HG02798 (cell line): ENCODE data around the gene PIF1.
"Not testable (repeated sequence)": the region's sequence is repeated elsewhere in the genome, so short reads cannot be mapped to it uniquely, and the experiment has no call there.

Experiments used
- ATAC-seq: cut with Tn5 transposase; IDR thresholded peaks from one replicate; pipeline ENCODE4 v1.9.1; 2021; ENCODE audit warnings: mild to moderate bottlenecking; ENCODE audit not compliant: unreplicated experiment, poor library complexity

PIF1 gene

DNA sequence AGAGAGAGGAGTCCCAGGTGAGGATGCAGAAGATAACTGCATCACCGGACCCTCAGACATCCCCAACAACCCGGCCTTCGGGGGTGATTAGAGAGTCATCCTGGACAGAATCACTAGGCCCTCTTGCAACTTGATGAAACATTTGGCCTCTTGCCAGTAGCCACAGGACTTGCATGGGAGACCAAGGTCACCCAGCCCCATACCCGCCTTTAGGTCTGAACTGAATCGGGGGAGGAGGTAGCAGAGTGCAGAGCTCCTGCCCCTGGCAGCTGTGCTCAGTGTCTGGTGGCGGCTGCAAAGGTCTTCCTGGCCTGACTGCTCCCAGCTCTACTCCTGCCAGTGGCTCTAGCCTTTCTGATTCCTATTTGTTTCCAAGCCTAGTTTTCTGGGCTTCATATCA, 12.4 kb downstream of the PIF1 start:
- no peak for ATAC-seq

DNA sequence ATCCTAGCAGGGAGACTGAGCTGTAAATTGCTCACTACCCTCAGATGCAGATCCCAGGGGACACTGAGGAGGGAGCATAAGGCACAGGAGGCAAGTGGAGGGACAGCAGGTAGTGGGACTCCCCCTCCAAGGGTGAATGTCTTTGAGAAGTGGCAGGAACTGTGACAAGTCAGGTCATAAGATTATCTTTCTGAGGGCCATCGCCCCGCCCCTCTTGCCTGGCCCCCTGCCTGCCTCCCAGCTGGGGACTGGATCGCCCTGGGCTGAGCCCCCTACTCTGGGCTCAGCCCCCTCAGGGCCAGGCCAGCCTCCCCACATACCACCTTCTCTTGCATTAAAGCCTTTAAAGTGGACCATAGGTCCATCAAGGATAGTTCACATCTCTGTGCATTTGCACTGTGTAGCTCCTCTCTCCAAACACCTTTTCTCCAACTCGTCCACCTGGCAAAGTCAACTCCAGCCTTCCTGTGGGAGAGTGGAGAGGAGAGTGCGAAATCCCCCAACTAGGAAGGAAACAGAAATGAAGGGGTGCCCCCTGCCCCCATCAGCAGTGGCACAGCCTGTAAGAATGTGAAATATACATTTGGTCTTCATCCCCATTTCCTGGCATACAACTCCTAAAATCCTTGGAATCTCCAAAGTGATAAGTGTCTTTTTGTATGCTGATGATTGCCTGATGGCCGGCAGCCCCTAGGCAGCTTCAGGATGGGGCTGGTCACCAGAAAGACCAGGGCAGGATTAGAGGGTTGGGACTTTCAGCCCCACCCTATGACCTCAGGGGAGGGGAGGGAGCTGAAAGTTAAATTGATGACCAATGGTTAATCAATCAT, 14.7 kb downstream of the PIF1 start:
- no peak for ATAC-seq

DNA sequence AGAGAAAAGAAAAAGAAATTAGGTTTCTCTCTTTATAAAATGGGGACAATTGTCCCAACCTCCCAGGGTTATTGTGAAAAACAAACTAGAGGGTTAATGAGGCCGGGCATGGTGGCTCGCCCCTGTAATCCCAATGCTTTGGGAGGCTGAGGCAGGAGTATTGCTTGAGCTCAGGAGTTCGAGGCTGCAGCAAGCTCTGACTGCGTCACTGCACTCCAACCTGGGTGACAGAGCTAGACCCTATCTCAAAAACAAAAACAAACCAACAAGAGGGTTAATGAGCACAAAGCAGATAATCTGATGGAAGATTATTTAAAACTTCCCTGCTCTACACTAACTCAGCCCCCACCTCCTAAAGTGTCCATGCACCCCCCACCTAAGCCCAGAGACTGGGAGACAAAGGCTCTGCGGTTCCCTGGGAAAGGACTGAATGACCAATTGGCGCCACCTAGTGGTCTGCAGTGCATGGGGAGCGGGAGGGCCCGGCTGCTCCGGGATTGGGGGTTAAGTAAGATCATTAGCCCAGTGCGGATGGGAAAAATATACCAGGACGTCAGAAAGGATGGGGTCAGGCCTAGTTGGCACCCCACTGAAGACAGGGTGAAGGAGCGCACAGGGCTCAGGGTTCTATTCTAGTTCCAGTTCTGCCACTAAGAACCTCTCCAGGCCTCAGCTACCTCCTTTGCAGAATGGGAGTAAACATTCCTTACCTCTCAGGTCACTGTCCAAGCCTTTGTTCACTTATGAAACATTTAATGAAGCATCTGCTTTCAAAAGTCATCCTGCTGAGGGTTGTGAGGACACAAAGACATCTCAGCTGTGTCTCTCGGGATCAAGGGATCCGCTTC, 15.6 kb downstream of the PIF1 start:
- ATAC-seq = peak; percentile 42

- no peak for ATAC-seq
Observed at GRCh38 chr15:64808785-64809453, 16.5 kb downstream of the PIF1 start.

DNA sequence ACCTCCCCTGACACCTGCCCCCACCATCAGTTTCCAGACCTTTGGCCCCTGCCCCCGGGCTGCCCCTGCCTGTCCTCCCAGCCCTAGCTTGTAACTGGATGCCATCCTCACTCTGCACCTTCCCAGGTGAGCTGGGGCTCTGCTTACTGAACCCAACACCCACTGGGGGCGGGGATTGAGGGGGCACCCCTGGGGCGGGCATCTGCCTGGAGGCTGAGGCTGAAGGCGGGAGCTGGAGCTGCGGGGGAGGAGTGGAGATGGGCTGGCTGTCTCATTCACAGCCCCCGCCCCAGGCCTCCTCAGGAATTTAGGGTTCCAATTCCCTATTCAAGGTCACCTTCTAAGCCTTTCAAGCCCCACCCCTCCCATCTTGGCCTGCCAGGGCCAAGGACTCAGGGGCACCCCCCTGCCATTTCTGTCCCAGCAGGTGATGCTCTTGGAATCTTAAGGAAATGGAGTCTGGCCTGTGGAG, 17.7 kb downstream of the PIF1 start:
- ATAC-seq = no peak

- ATAC-seq = no peak
Observed at GRCh38 chr15:64807051-64807749, 18.2 kb downstream of the PIF1 start.

DNA sequence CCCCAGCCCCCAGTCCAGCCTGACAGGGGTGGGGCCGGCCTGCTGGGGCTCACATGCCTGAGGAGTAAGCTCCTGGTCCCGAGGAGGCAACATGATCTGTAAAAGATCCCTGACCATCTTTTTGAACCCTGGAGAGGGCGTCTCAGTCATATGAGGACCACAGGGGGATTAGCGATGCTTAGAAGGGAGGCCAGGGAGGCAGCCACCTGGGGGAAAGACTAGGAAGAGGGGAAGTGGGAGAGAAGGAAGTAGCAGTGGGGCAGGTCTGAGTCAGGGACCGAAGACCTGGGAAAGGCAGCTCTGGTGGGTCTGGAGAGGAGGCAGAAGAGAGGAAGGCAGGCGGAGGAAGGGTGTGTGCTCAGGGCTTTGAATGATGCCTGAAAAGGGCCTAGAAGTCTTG, 18.9 kb downstream of the PIF1 start:
- ATAC-seq = no peak

DNA sequence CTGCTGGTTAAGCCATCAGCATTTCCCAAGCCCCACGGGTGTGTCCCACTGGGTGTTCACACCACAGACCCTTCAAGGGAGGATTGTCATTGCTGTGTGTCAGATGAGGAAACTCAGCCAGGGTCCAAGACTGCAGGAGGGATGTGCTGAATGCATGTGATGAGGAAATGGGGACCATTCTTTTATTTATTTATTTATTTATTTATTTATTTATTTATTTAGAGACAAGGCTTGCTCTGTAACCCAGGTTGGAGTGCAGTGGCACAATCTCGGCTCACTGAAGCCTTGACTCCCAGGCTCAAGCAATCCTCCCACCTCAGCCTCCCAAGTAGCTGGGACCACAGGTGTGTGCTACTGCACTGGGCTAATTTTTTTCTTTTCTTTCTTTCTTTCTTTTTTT, 20.8 kb downstream of the PIF1 start:
- ATAC-seq = no peak

GRCh38 chr15:64803526-64803925, 21.9 kb downstream of the PIF1 start:
- ATAC-seq = no peak

GRCh38 chr15:64800476-64800875, 25.0 kb downstream of the PIF1 start:
- no peak for ATAC-seq

DNA sequence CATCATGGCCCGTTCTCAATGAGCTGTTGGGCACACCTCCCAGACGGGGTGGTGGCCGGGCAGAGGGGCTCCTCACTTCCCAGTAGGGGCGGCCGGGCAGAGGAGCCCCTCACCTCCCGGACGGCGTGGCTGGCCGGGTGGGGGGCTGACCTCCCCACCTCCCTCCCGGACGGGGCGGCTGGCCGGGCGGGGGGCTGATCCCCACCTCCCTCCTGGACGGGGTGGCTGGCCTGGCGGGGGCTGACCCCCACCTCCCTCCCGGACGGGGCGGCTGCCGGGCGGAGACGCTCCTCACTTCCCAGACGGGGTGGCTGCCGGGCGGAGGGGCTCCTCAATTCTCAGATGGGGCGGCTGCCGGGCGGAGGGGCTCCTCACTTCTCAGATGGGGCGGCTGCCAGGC, 26.5 kb downstream of the PIF1 start:
- ATAC-seq = not testable (repeated sequence)

- ATAC-seq = not testable (repeated sequence)
Observed at GRCh38 chr15:64795921-64796320, 29.5 kb downstream of the PIF1 start.

DNA sequence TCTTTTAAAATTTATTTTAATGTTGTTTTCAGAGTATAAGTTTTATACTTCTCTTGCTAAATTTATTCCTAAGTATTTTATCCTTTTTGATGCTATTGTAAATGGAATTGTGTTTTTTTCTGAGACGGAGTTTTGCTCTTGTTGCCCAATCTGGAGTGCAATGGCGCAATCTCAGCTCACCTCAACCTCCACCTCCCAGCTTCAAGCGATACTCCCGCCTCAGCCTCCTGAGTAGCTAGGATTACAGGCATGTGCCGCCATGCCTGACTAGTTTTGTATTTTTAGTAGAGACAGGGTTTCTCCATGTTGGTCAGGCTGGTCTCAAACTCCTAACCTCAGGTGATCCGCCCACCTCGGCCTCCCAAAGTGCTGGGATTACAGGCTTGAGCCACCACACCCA, 30.1 kb downstream of the PIF1 start:
- not testable (repeated sequence) for ATAC-seq

DNA sequence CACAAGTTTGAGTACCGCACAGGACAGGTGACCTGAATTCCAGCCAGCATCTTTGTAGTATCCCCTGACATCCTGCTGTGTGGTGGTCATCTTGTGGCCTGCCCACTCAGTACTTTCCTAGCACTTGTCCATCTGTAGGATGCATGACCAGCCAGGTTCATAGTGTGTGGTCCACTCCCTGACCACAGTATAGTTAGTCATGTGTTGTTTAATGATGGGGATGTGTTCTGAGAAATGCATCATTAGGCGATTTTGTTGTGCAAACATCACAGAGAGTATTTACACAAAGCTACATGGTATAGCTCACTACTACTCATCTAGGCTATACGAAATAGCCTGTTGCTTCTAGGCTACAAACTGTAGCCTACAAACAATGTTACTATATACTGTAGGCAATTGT, 33.2 kb downstream of the PIF1 start:
- no peak for ATAC-seq

GRCh38 chr15:64791401-64791800, 34.0 kb downstream of the PIF1 start:
- no peak for ATAC-seq

DNA sequence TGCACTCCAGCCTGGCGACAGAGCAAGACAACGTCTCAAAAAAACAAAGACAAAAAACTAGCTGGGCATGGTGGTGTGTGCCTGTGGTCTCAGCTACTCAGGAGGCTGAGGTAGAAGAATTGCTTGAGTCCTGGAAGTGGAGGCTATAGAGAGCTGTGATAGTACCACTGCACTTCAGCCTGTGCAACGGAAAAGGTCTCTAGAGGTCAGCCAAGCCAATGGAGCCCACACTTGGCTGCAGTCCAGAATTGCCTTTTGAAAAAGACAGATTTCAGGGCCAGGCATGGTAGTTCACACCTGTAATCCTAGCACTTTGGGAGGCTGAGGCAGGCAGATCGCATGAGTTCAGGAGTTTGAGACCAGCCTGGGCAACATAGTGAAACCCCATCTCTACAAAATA, 41.7 kb downstream of the PIF1 start:
- no peak for ATAC-seq

- no peak for ATAC-seq
Observed at GRCh38 chr15:64782751-64783150, 42.7 kb downstream of the PIF1 start.

DNA sequence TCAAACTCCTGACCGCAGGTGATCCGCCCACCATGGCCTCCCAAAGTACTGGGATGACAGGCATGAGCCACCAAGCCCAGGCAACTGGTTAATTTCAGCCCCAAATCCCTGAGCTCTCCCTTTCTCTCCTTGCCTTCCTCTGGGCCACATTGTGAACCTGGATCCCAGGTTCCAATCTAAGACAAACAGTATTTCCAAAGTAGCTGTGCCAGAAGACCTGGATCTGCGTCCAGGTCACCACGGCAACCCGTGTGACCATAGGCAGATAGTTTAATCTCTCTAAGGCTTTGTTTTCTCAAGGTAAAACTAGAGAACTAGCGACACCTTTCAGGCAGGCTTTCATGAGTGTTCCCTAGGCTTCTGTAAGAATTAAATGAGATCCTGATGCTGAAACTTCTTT, 44.1 kb downstream of the PIF1 start:
- ATAC-seq = no peak

- no peak for ATAC-seq
Observed at GRCh38 chr15:64780600-64781156, 44.8 kb downstream of the PIF1 start.

GRCh38 chr15:64779630-64780029, 45.8 kb downstream of the PIF1 start:
- ATAC-seq = no peak
